Chondrocyte (in vitro differentiated cells): Measurements from ENCODE around the gene NPC2. TPM values are rescaled to one million over a fixed set of nuclear protein-coding genes. Genes with fewer than 3 reads are reported as not detected.
"Not testable (repeated sequence)": the region's sequence is repeated elsewhere in the genome, so short reads cannot be mapped to it uniquely, and the experiment has no call there.

Experiments used
- DNase-seq: peaks from one replicate; pipeline ENCODE4 v3.0.0; 2021; ENCODE audit warnings: mixed read lengths, low spot score
- H3K27ac Mint-ChIP-seq: one replicate; pipeline ENCODE4 v1.8.0; 2021; ENCODE audit warnings: mild to moderate bottlenecking, moderate library complexity, mixed read lengths; ENCODE audit not compliant: unreplicated experiment
- H3K27me3 Mint-ChIP-seq: 2 replicates; pipeline ENCODE4 v1.8.0; 2021; ENCODE audit warnings: low read depth, mixed read lengths
- H3K36me3 Mint-ChIP-seq: 2 replicates; pipeline ENCODE4 v1.8.0; 2021; ENCODE audit warnings: low read depth, mixed read lengths
- H3K4me1 Mint-ChIP-seq: 2 replicates; pipeline ENCODE4 v1.8.0; 2021; ENCODE audit warnings: low read depth, mild to moderate bottlenecking, mixed read lengths
- H3K4me3 Mint-ChIP-seq: one replicate; pipeline ENCODE4 v1.8.0; 2021; ENCODE audit warnings: mild to moderate bottlenecking, moderate library complexity, mixed read lengths; ENCODE audit not compliant: unreplicated experiment
- H3K9me3 Mint-ChIP-seq: 2 replicates; pipeline ENCODE4 v1.8.0; 2021; ENCODE audit warnings: low read depth, mixed read lengths
- CTCF ChIP-seq: fragments of 200-600 bp; sonication (generic); IDR thresholded peaks from 2 replicates; pipeline ENCODE4 v1.5.0; 2021; ENCODE audit warnings: antibody characterized with exemption, mild to moderate bottlenecking, moderate library complexity
- total RNA-seq: library from RNA; stranded (reverse); gene quantifications from 3 replicates; pipeline ENCODE4 v1.2.1, GENCODE V29; 2021

The NPC2 gene
- total RNA-seq, 1 donor from 2014 or later: 209 TPM

DNA sequence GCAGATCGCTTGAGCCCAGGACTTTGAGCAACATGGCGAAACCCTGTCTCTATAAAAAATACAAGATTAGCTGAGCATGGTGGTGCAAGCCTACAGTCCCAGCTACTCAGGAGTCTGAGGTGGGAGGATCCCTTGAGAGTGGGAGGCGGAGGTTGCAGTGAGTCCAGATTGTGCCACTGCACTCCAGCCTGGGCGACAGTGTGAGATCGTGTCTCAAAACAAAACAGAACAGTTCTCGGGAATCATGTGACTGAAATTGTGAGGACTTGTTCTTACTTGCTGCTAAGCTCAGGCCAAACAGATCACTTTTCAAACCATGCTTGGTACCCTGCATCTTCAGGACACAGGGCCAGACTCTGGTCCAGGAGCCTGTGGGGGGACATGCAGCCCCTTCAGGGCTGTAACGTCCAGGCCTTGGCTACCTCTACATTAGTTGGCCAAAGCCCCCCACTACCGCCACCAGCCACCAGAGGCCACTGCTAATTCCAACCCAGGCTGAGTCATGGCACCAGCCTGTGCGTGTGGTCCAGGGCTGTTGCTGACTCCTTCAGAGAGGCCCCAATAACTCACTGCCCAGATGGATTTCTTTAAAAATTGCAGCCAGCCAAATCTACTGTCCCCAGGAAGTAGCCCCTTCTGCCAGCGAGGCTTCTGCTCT is 33.7 kb downstream of the NPC2 start:
- no peaks in the 10 kb centered on the region for H3K36me3 Mint-ChIP-seq
- no peaks in the 10 kb centered on the region for H3K9me3 Mint-ChIP-seq
- no peak overlapping the region for H3K4me3 Mint-ChIP-seq
- no peak for DNase-seq
- peaks cover 15% of the 10 kb centered on the region for H3K27me3 Mint-ChIP-seq
- TF ChIP-seq CTCF: peak; percentile 77
- H3K27ac Mint-ChIP-seq: no peak overlapping the region
- peaks cover 3% of the 10 kb centered on the region for H3K4me1 Mint-ChIP-seq

DNA sequence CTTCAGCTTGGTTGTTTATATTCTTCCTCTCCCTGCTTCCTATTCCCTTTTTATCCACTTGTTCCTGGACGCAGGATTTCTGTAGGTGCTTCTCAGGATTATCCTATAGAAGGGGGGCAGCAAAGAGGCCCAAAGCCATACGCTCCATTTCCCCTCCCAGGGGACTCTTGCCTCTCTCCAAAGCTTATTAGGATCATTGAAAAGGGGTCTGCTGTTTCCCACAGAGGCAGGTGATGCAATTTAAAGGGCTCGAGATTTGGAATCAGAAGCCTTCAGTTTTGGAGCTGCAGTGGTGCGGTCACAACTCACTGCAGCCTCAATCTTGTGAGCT is 35.6 kb downstream of the NPC2 start:
- no peaks in the 10 kb centered on the region for H3K9me3 Mint-ChIP-seq
- H3K27ac Mint-ChIP-seq: no peak overlapping the region
- no peak overlapping the region for H3K4me3 Mint-ChIP-seq
- peaks cover 3% of the 10 kb centered on the region for H3K4me1 Mint-ChIP-seq
- peaks cover 24% of the 10 kb centered on the region for H3K27me3 Mint-ChIP-seq
- no peak for TF ChIP-seq CTCF
- DNase-seq: no peak
- no peaks in the 10 kb centered on the region for H3K36me3 Mint-ChIP-seq

GRCh38 chr14:74456684-74457564 is 36.2 kb downstream of the NPC2 start:
- no peak overlapping the region for H3K27ac Mint-ChIP-seq

GRCh38 chr14:74454397-74454796 is 38.7 kb downstream of the NPC2 start:
- not testable (repeated sequence) for H3K36me3 Mint-ChIP-seq, DNase-seq, H3K9me3 Mint-ChIP-seq, H3K27ac Mint-ChIP-seq, H3K4me3 Mint-ChIP-seq, H3K4me1 Mint-ChIP-seq
- H3K27me3 Mint-ChIP-seq: peaks cover 44% of the 10 kb centered on the region

More at GRCh38 chr14:74456684-74457564, 36.2 kb downstream of the NPC2 start:
- no peaks in the 10 kb centered on the region for H3K9me3 Mint-ChIP-seq
- no peak overlapping the region for H3K4me3 Mint-ChIP-seq
- peaks cover 28% of the 10 kb centered on the region for H3K27me3 Mint-ChIP-seq
- no peak for DNase-seq
- no peak for TF ChIP-seq CTCF
- H3K4me1 Mint-ChIP-seq: peaks cover 3% of the 10 kb centered on the region
- H3K36me3 Mint-ChIP-seq: peaks cover 1% of the 10 kb centered on the region

DNA sequence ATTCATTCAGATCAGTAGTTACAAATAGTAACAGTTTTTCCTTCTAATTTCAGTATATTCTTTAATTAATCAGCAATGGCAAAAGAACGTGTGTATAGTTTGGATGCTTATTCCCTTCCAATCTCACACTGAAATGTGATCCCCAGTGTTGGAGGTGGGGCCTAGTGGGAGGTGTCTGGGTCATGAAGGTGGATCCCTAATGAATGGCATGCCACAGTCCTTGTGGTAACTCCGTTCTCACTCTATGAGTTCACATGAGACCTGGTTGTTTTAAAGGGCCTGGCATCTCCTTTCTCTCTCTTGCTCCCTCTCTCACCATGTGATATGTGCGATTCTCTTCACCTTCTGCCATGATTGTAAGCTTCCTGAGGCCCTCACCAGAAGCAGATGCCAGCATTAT is 48.2 kb downstream of the NPC2 start:
- Mint-ChIP-seq H3K27me3 (peaks cover 47% of the 10 kb centered on the region), H3K9me3 (no peaks in the 10 kb centered on the region), H3K36me3 (no peaks in the 10 kb centered on the region), H3K27ac (no peak overlapping the region), H3K4me1 (no peaks in the 10 kb centered on the region), H3K4me3 (no peak overlapping the region)
- DNase-seq: no peak
- TF ChIP-seq CTCF: no peak
